Fibroblast of lung (primary cell): ENCODE data around the gene SLC22A14. TPM values are rescaled to one million over a fixed set of nuclear protein-coding genes. Genes with fewer than 3 reads are reported as not detected.

Experiments used
- DNase-seq, 2 donors: peaks; one replicate each; pipeline versions ENCODE4 v3.0.0 to v3.0.0-alpha.2; 2010; ENCODE audit warnings: low read depth in 2 of 2
- H2AFZ ChIP-seq: 2 replicates; pipeline ENCODE4 v1.5.1; 2012; ENCODE audit warnings: low read length, control low read depth, inconsistent platforms
- H3K27ac ChIP-seq: 2 replicates; pipeline ENCODE4 v1.5.1; 2011; ENCODE audit warnings: low read length, control low read depth; ENCODE audit not compliant: insufficient read depth
- H3K27me3 ChIP-seq: 2 replicates; pipeline ENCODE4 v1.5.1; 2011; ENCODE audit warnings: mild to moderate bottlenecking, low read length; ENCODE audit not compliant: control insufficient read depth, insufficient read depth
- H3K36me3 ChIP-seq: 2 replicates; pipeline ENCODE4 v1.5.1; 2011; ENCODE audit warnings: low read length; ENCODE audit not compliant: control insufficient read depth, insufficient read depth
- H3K4me1 ChIP-seq: 2 replicates; pipeline ENCODE4 v1.5.1; 2011; ENCODE audit warnings: low read length; ENCODE audit not compliant: control insufficient read depth, insufficient read depth; ENCODE audit errors: extremely low read depth
- H3K4me2 ChIP-seq: 2 replicates; pipeline ENCODE4 v1.5.1; 2011; ENCODE audit warnings: low read length, control low read depth; ENCODE audit not compliant: insufficient read depth; ENCODE audit errors: extremely low read depth
- H3K4me3 ChIP-seq, 4 experiments: fragments of 200-600 bp in 1 of 4; sonication (generic) in 1 of 4; replicated peaks in 1 of 4; 2 replicates each; pipeline ENCODE4 v1.5.1; 2011 to 2016; ENCODE audit warnings: low read length in 4 of 4, low read depth in 3 of 4, mild to moderate bottlenecking in 3 of 4, control low read depth in 2 of 4, inconsistent platforms in 1 of 4, mixed read lengths in 1 of 4; ENCODE audit not compliant: insufficient read depth in 1 of 4; ENCODE audit errors: control extremely low read depth in 1 of 4
- H3K79me2 ChIP-seq: 2 replicates; pipeline ENCODE4 v1.5.1; 2012; ENCODE audit warnings: mild to moderate bottlenecking, low read length, inconsistent platforms; ENCODE audit not compliant: control insufficient read depth, insufficient read depth
- H3K9ac ChIP-seq: 2 replicates; pipeline ENCODE4 v1.5.1; 2011; ENCODE audit warnings: mild to moderate bottlenecking, low read length, control low read depth; ENCODE audit not compliant: insufficient read depth
- H3K9me3 ChIP-seq: 2 replicates; pipeline ENCODE4 v1.5.1; 2012; ENCODE audit warnings: low read depth, low read length; ENCODE audit not compliant: control insufficient read depth, insufficient read depth
- H4K20me1 ChIP-seq: 2 replicates; pipeline ENCODE4 v1.5.1; 2011; ENCODE audit warnings: low read length; ENCODE audit not compliant: control insufficient read depth, insufficient read depth; ENCODE audit errors: extremely low read depth
- EZH2 ChIP-seq: IDR thresholded peaks from 2 replicates; pipeline ENCODE4 v1.5.1; 2012; ENCODE audit warnings: low read length, control low read depth, mild to moderate bottlenecking; ENCODE audit errors: missing control alignments
- polyA plus RNA-seq, 2 donors: library from polyadenylated mRNA; depleted of rRNA in 1 of 2; stranded (reverse) in 1 of 2; unstranded in 1 of 2; fragments of >200 nt; gene quantifications; 2 replicates each; pipeline ENCODE4 v1.2.1, GENCODE V29; 2011 to 2012; ENCODE audit warnings: missing spikeins in 1 of 2
- total RNA-seq: library from RNA; depleted of rRNA; stranded (reverse); fragments of >200 nt; gene quantifications from 2 replicates; pipeline ENCODE4 v1.2.1, GENCODE V29; 2014
- TF ChIP-seq, protein P1 (sequence below), 2 donors: IDR thresholded peaks in 1 of 2; conservative IDR thresholded peaks in 1 of 2; 1 replicate in 1 of 2; 2 replicates in 1 of 2; pipeline ENCODE4 v1.5.1; 2011 to 2012; ENCODE audit warnings: low read length in 2 of 2, control low read depth in 1 of 2, inconsistent platforms in 1 of 2, low read depth in 1 of 2, mild to moderate bottlenecking in 1 of 2

SLC22A14 gene
- total and polyA plus RNA-seq, 2 donors (not counting 1 experiment from before 2014, with no cell fraction given): 0.17 TPM; not detected in 1

- Histone ChIP-seq H3K9ac (no peak overlapping the region), H3K4me1 (no peaks in the 10 kb centered on the region), H3K4me3 (no peak overlapping the region), H2AFZ (no peak overlapping the region), H3K79me2 (no peaks in the 10 kb centered on the region), H3K9me3 (no peaks in the 10 kb centered on the region), H3K4me2 (no peak overlapping the region), H3K27me3 (no peaks in the 10 kb centered on the region), H4K20me1 (no peaks in the 10 kb centered on the region), H3K27ac (no peak overlapping the region), H3K36me3 (no peaks in the 10 kb centered on the region)
- no peak for DNase-seq
- TF ChIP-seq EZH2: no peak
Observed at GRCh38 chr3:38331257-38332022, 49.3 kb downstream of the SLC22A14 start.

GRCh38 chr3:38332201-38332600, 50.1 kb downstream of the SLC22A14 start:
- Histone ChIP-seq H3K4me2 (no peak overlapping the region), H3K9me3 (no peaks in the 10 kb centered on the region), H3K36me3 (no peaks in the 10 kb centered on the region), H3K27me3 (no peaks in the 10 kb centered on the region), H3K4me1 (no peaks in the 10 kb centered on the region), H3K27ac (no peak overlapping the region), H3K79me2 (no peaks in the 10 kb centered on the region), H4K20me1 (no peaks in the 10 kb centered on the region), H3K9ac (no peak overlapping the region), H3K4me3 (no peak overlapping the region), H2AFZ (no peak overlapping the region)
- no peak for DNase-seq
- no peak for TF ChIP-seq EZH2
- TF ChIP-seq, protein P1, sequence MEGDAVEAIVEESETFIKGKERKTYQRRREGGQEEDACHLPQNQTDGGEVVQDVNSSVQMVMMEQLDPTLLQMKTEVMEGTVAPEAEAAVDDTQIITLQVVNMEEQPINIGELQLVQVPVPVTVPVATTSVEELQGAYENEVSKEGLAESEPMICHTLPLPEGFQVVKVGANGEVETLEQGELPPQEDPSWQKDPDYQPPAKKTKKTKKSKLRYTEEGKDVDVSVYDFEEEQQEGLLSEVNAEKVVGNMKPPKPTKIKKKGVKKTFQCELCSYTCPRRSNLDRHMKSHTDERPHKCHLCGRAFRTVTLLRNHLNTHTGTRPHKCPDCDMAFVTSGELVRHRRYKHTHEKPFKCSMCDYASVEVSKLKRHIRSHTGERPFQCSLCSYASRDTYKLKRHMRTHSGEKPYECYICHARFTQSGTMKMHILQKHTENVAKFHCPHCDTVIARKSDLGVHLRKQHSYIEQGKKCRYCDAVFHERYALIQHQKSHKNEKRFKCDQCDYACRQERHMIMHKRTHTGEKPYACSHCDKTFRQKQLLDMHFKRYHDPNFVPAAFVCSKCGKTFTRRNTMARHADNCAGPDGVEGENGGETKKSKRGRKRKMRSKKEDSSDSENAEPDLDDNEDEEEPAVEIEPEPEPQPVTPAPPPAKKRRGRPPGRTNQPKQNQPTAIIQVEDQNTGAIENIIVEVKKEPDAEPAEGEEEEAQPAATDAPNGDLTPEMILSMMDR (conservative IDR thresholded peaks at IDR 0.05 in 1 of 2, IDR thresholded peaks at IDR 0.05 in 1 of 2; ENCODE audit: low read depth in 1 of 2, low read length in 2 of 2): no peak

- Histone ChIP-seq H3K4me2 (peak overlapping the region; percentile 23), H3K27ac (no peak overlapping the region)
- peak; percentile 63 to 88 for DNase-seq
Observed at GRCh38 chr3:38334142-38335055, 52.3 kb downstream of the SLC22A14 start.

More at GRCh38 chr3:38334142-38335055, 52.3 kb downstream of the SLC22A14 start:
- Histone ChIP-seq H3K27me3 (no peaks in the 10 kb centered on the region), H3K9me3 (no peaks in the 10 kb centered on the region), H3K36me3 (no peaks in the 10 kb centered on the region), H3K79me2 (no peaks in the 10 kb centered on the region), H3K4me1 (no peaks in the 10 kb centered on the region), H3K9ac (no peak overlapping the region), H4K20me1 (no peaks in the 10 kb centered on the region), H3K4me3 (no peak overlapping the region), H2AFZ (no peak overlapping the region)
- no peak for TF ChIP-seq EZH2
- TF ChIP-seq, protein P1 (conservative IDR thresholded peaks at IDR 0.05 in 1 of 2, IDR thresholded peaks at IDR 0.05 in 1 of 2; ENCODE audit: low read depth in 1 of 2, low read length in 2 of 2): no peak
